Trophoblast cell (in vitro differentiated cells and primary cell): ENCODE measurements around the gene KIF17.

ENCODE experiments used
- DNase-seq, 2 donors: peaks; one replicate each; pipeline ENCODE4 v3.0.0-alpha.2; 2016
- H2AFZ ChIP-seq: 2 replicates; pipeline ENCODE4 v1.6.1; 2013; ENCODE audit warnings: low read length, moderate library complexity, mild to moderate bottlenecking; ENCODE audit not compliant: insufficient read depth, poor library complexity
- H2AK5ac ChIP-seq: 2 replicates; pipeline ENCODE4 v1.6.1; 2013; ENCODE audit warnings: mild to moderate bottlenecking, low read length
- H2BK120ac ChIP-seq: 2 replicates; pipeline ENCODE4 v1.6.1; 2013; ENCODE audit warnings: low read length, mild to moderate bottlenecking, moderate library complexity; ENCODE audit not compliant: insufficient read depth, poor library complexity
- H2BK12ac ChIP-seq: 2 replicates; pipeline ENCODE4 v1.6.1; 2013; ENCODE audit warnings: mild to moderate bottlenecking, low read length, moderate library complexity
- H2BK5ac ChIP-seq: 2 replicates; pipeline ENCODE4 v1.6.1; 2013; ENCODE audit warnings: low read length, low read depth, moderate library complexity, mild to moderate bottlenecking; ENCODE audit not compliant: poor library complexity
- H3K14ac ChIP-seq: 2 replicates; pipeline ENCODE4 v1.6.1; 2013; ENCODE audit warnings: mild to moderate bottlenecking, low read length
- H3K18ac ChIP-seq: 2 replicates; pipeline ENCODE4 v1.6.1; 2013; ENCODE audit warnings: mild to moderate bottlenecking, low read length
- H3K23ac ChIP-seq: 2 replicates; pipeline ENCODE4 v1.6.1; 2013; ENCODE audit warnings: low read length
- H3K27ac ChIP-seq: 2 replicates; pipeline ENCODE4 v1.5.1; 2013; ENCODE audit warnings: low read depth, mild to moderate bottlenecking, inconsistent platforms, low read length, moderate library complexity
- H3K27me3 ChIP-seq: 2 replicates; pipeline ENCODE4 v1.6.1; 2013; ENCODE audit warnings: inconsistent platforms, mild to moderate bottlenecking, low read length, moderate library complexity; ENCODE audit not compliant: insufficient read depth
- H3K36me3 ChIP-seq, 2 experiments: 1 replicate in 1 of 2; 2 replicates in 1 of 2; pipeline ENCODE4 v1.6.1; 2013; ENCODE audit warnings: low read length in 2 of 2, mild to moderate bottlenecking in 2 of 2, moderate library complexity in 1 of 2; ENCODE audit not compliant: insufficient read depth in 2 of 2, control insufficient read depth in 1 of 2
- H3K4ac ChIP-seq: 2 replicates; pipeline ENCODE4 v1.6.1; 2013; ENCODE audit warnings: low read depth, mild to moderate bottlenecking, low read length, moderate library complexity
- H3K4me1 ChIP-seq, 2 experiments: 1 replicate in 1 of 2; 2 replicates in 1 of 2; pipeline ENCODE4 v1.6.1; 2013; ENCODE audit warnings: low read length in 2 of 2, mild to moderate bottlenecking in 2 of 2, moderate library complexity in 1 of 2; ENCODE audit not compliant: insufficient read depth in 2 of 2, control insufficient read depth in 1 of 2
- H3K4me2 ChIP-seq: 2 replicates; pipeline ENCODE4 v1.6.1; 2013; ENCODE audit warnings: inconsistent platforms, mild to moderate bottlenecking, low read length, moderate library complexity
- H3K4me3 ChIP-seq: 2 replicates; pipeline ENCODE4 v1.5.1; 2013; ENCODE audit warnings: mild to moderate bottlenecking, low read depth, low read length, inconsistent platforms
- H3K79me1 ChIP-seq: one replicate; pipeline ENCODE4 v1.6.1; 2013; ENCODE audit warnings: low read length
- H3K79me2 ChIP-seq: 2 replicates; pipeline ENCODE4 v1.6.1; 2013; ENCODE audit warnings: low read length, mild to moderate bottlenecking; ENCODE audit not compliant: control insufficient read depth, insufficient read depth, poor library complexity
- H3K9ac ChIP-seq: 2 replicates; pipeline ENCODE4 v1.6.1; 2013; ENCODE audit warnings: mild to moderate bottlenecking, low read length
- H3K9me3 ChIP-seq: 2 replicates; pipeline ENCODE4 v1.6.1; 2013; ENCODE audit warnings: low read depth, mild to moderate bottlenecking, control low read depth, inconsistent platforms, low read length; ENCODE audit not compliant: insufficient read depth
- H4K12ac ChIP-seq: 2 replicates; pipeline ENCODE4 v1.6.1; 2013; ENCODE audit warnings: low read depth, mild to moderate bottlenecking, low read length, moderate library complexity
- H4K8ac ChIP-seq: 2 replicates; pipeline ENCODE4 v1.6.1; 2013; ENCODE audit warnings: low read depth, mild to moderate bottlenecking, low read length, moderate library complexity
- H4K91ac ChIP-seq: one replicate; pipeline ENCODE4 v1.6.1; 2013; ENCODE audit warnings: low read depth, mild to moderate bottlenecking, low read length, moderate library complexity
- WGBS: extraction: QIAGEN DNeasy Blood & Tissue Kit; methylation state at CpG from one replicate; pipeline ENCODE4 v1.1.7; 2013; ENCODE audit warnings: missing lambda C conversion rate; ENCODE audit not compliant: insufficient read length, insufficient coverage; ENCODE audit errors: extremely low coverage; 5-methylcytosine and 5-hydroxymethylcytosine counted together

Gene KIF17

GRCh38 chr1:20657024-20657423 is 60.8 kb downstream of the KIF17 start:
- no peak overlapping the region for H3K18ac ChIP-seq

GRCh38 chr1:20654104-20654690 is 63.6 kb downstream of the KIF17 start:
- H3K4me3 ChIP-seq: no peak overlapping the region
- WGBS: no CpG with 5 or more reads among the region's 20 CpGs

More at GRCh38 chr1:20657024-20657423, 60.8 kb downstream of the KIF17 start:
- H4K8ac ChIP-seq: no peak overlapping the region
- H3K4me3 ChIP-seq: no peak overlapping the region
- no peak overlapping the region for H4K91ac ChIP-seq
- no peak overlapping the region for H3K4ac ChIP-seq
- H3K27me3 ChIP-seq: no peaks in the 10 kb centered on the region
- H3K9ac ChIP-seq: no peak overlapping the region
- DNase-seq: no peak
- H2BK120ac ChIP-seq: no peak overlapping the region
- H3K79me1 ChIP-seq: peaks cover 7% of the 10 kb centered on the region
- H2BK12ac ChIP-seq: no peak overlapping the region
- H2BK5ac ChIP-seq: no peak overlapping the region
- H2AFZ ChIP-seq: no peak overlapping the region
- no peak overlapping the region for H3K4me2 ChIP-seq
- H3K36me3 ChIP-seq: peaks cover 47 to 59% of the 10 kb centered on the region in 2 experiments
- no peak overlapping the region for H2AK5ac ChIP-seq
- WGBS: no CpG with 5 or more reads among the region's 12 CpGs
- H4K12ac ChIP-seq: no peak overlapping the region
- peaks cover 2% of the 10 kb centered on the region for H3K9me3 ChIP-seq
- peaks cover 3 to 9% of the 10 kb centered on the region in 2 experiments for H3K4me1 ChIP-seq
- H3K14ac ChIP-seq: no peak overlapping the region
- H3K27ac ChIP-seq: no peak overlapping the region
- peaks cover 9% of the 10 kb centered on the region for H3K79me2 ChIP-seq
- H3K23ac ChIP-seq: no peak overlapping the region

DNA sequence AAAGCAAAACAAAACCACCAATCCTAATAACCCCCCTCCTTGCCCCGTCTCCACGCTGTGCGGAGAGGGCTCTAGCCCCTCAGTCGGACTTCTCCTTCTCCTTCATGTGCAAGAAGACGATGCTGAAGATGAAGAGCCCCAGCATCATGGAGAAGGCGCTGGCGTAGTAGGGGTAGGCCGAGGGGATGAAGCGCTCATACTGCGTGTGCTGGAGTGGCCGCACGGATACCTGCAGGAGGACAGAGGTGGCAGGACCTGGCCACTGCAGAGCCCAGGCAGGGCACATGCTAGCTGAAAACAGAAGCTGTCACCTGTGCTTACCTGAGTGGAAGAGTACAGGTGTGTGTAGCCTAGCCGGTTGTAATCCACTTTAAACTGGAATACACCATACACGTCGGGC is 65.5 kb downstream of the KIF17 start:
- H4K8ac ChIP-seq: no peak overlapping the region
- no peak overlapping the region for H4K91ac ChIP-seq
- no peak overlapping the region for H3K27ac ChIP-seq
- H3K4me1 ChIP-seq: no peaks in the 10 kb centered on the region
- no CpG with 5 or more reads among the region's 15 CpGs for WGBS
- no peaks in the 10 kb centered on the region for H3K9me3 ChIP-seq
- H3K36me3 ChIP-seq: peaks cover 65 to 75% of the 10 kb centered on the region in 2 experiments
- no peak overlapping the region for H3K4me3 ChIP-seq
- no peaks in the 10 kb centered on the region for H3K79me1 ChIP-seq
- H3K18ac ChIP-seq: no peak overlapping the region
- no peak overlapping the region for H3K23ac ChIP-seq
- no peaks in the 10 kb centered on the region for H3K79me2 ChIP-seq
- no peak overlapping the region for H2AFZ ChIP-seq
- H3K27me3 ChIP-seq: no peaks in the 10 kb centered on the region
- H2BK12ac ChIP-seq: no peak overlapping the region
- no peak overlapping the region for H3K4ac ChIP-seq
- no peak overlapping the region for H2BK120ac ChIP-seq
- H3K9ac ChIP-seq: no peak overlapping the region
- H3K14ac ChIP-seq: no peak overlapping the region
- no peak overlapping the region for H2AK5ac ChIP-seq
- H4K12ac ChIP-seq: no peak overlapping the region
- H2BK5ac ChIP-seq: no peak overlapping the region
- DNase-seq: no peak
- H3K4me2 ChIP-seq: no peak overlapping the region

More at GRCh38 chr1:20654104-20654690, 63.6 kb downstream of the KIF17 start:
- no peak overlapping the region for H3K23ac ChIP-seq
- H3K36me3 ChIP-seq: peaks cover 60 to 71% of the 10 kb centered on the region in 2 experiments
- no peaks in the 10 kb centered on the region for H3K79me2 ChIP-seq
- no peaks in the 10 kb centered on the region for H3K79me1 ChIP-seq
- no peak overlapping the region for H2BK5ac ChIP-seq
- no peak overlapping the region for H2AK5ac ChIP-seq
- no peak overlapping the region for H4K12ac ChIP-seq
- H4K91ac ChIP-seq: no peak overlapping the region
- H3K4ac ChIP-seq: no peak overlapping the region
- DNase-seq: no peak
- no peaks in the 10 kb centered on the region for H3K9me3 ChIP-seq
- H3K27ac ChIP-seq: no peak overlapping the region
- no peak overlapping the region for H2AFZ ChIP-seq
- H2BK120ac ChIP-seq: no peak overlapping the region
- no peak overlapping the region for H3K9ac ChIP-seq
- H4K8ac ChIP-seq: no peak overlapping the region
- no peaks in the 10 kb centered on the region for H3K4me1 ChIP-seq
- no peaks in the 10 kb centered on the region for H3K27me3 ChIP-seq
- no peak overlapping the region for H3K18ac ChIP-seq
- no peak overlapping the region for H2BK12ac ChIP-seq
- no peak overlapping the region for H3K14ac ChIP-seq
- H3K4me2 ChIP-seq: no peak overlapping the region

DNA sequence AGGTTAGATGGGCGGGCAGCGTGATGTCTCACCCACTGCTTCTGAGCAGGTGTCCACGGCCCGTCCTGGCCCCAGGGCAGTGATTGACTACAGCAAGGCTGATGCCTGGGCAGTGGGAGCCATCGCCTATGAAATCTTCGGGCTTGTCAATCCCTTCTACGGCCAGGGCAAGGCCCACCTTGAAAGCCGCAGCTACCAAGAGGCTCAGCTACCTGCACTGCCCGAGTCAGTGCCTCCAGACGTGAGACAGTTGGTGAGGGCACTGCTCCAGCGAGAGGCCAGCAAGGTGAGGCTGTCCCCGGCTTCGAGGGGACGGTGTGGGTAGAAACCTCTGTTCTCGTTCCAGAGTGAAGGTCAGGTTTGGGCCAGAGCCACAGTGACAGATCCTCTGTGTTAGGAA is 68.9 kb downstream of the KIF17 start:
- Histone ChIP-seq H4K12ac (no peak overlapping the region), H3K27me3 (no peaks in the 10 kb centered on the region)

More for the DNA sequence above, 68.9 kb downstream of the KIF17 start:
- DNase-seq: no peak
- H3K36me3 ChIP-seq: peaks cover 45 to 55% of the 10 kb centered on the region in 2 experiments
- no peak overlapping the region for H3K9ac ChIP-seq
- no peak overlapping the region for H2AK5ac ChIP-seq
- H3K79me1 ChIP-seq: no peaks in the 10 kb centered on the region
- no peak overlapping the region for H2BK120ac ChIP-seq
- no peak overlapping the region for H3K14ac ChIP-seq
- no peak overlapping the region for H3K23ac ChIP-seq
- H3K27ac ChIP-seq: no peak overlapping the region
- H3K4ac ChIP-seq: no peak overlapping the region
- no peak overlapping the region for H3K4me2 ChIP-seq
- no peak overlapping the region for H4K8ac ChIP-seq
- no CpG with 5 or more reads among the region's 15 CpGs for WGBS
- no peaks in the 10 kb centered on the region for H3K9me3 ChIP-seq
- H4K91ac ChIP-seq: no peak overlapping the region
- H3K79me2 ChIP-seq: no peaks in the 10 kb centered on the region
- H3K18ac ChIP-seq: no peak overlapping the region
- H3K4me3 ChIP-seq: no peak overlapping the region
- H3K4me1 ChIP-seq: no peaks in the 10 kb centered on the region
- no peak overlapping the region for H2BK5ac ChIP-seq
- H2BK12ac ChIP-seq: no peak overlapping the region
- no peak overlapping the region for H2AFZ ChIP-seq
